GM21723 (cell line): ENCODE data around the gene COMMD9.
"Not testable (repeated sequence)": the region's sequence is repeated elsewhere in the genome, so short reads cannot be mapped to it uniquely, and the experiment has no call there.

ENCODE experiments used
- ATAC-seq: cut with Tn5 transposase; IDR thresholded peaks from one replicate; pipeline ENCODE4 v1.9.1; 2021; ENCODE audit warnings: mild to moderate bottlenecking, moderate library complexity; ENCODE audit not compliant: unreplicated experiment

COMMD9 gene

DNA sequence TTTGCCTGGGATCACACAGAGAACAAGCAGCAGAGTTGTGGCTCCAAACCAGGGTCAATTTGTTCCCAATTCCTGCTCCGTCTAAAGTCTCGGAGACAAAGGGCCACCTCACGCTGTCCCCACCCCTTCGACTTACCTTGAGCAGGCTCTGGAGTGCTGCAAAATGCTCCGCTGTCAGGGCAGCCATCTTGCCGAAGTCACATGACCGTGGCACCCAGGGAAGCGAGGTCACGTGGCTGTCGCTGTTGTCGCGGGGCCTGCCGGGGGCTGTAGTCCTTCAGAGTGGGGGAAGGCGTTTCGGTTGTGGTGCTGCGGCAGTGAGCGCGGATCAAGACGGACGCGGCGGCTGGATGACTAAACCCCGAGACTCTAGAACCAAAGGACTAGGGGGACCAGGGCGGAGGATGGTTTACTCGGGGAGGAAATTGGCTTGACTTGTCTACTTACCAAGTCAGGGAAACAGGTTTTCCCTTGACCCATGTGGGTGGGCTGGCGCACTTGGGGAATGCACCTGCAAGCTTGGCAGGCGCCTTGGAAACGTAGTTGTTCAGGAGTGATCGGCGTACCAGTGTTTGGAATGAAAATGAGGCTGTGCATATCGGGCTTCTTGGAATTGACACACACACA is at the start of gene COMMD9:
Gene COMMD9, minus strand, starts transcription at position 199 of the 627 bp plus-strand sequence. Its CDS starts 12 bp downstream, at position 187.
- peak; percentile 99 for ATAC-seq

DNA sequence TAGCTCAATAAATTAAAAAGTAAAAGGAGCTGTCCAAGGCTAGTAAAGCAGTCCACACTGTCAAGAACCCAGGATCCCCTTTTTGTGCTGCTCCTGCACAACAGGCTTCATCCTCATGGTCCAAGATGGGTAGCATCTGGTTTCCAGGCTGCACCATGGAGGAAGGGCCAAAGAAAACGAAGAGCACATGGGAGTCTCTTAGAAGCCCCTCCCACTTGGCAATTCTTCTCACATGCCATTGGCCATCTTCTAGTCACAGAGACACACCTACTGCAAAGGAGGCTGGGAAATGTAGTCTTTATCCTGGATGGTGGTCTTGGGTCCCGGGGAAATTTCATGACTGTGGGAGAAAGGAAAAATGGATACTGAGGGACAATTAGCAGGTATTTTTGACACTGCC is 44.7 kb upstream of the COMMD9 start:
- ATAC-seq: no peak

GRCh38 chr11:36333468-36333867 is 44.2 kb upstream of the COMMD9 start:
- ATAC-seq: no peak

DNA sequence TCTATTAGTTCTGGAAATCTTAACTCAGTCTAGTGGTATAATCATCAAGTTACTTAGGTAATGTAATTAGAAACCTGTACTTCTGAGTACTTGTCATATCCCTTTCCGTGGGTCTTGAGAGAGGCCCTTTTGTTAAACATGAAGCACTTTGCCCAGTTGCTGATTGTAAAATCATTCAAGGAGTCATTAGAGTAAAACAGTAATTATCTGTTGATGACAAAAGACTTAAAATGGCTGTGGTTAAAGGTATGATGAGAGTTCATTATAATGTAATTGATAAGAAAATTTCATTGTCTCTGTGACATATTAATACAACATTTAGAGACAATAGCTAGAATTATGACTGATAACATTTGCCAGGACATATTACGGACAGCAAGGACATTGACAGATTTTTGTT is 41.2 kb upstream of the COMMD9 start:
- no peak for ATAC-seq

- no peak for ATAC-seq
These were observed 39.9 kb upstream of the COMMD9 start for GRCh38 chr11:36328966-36329673.

DNA sequence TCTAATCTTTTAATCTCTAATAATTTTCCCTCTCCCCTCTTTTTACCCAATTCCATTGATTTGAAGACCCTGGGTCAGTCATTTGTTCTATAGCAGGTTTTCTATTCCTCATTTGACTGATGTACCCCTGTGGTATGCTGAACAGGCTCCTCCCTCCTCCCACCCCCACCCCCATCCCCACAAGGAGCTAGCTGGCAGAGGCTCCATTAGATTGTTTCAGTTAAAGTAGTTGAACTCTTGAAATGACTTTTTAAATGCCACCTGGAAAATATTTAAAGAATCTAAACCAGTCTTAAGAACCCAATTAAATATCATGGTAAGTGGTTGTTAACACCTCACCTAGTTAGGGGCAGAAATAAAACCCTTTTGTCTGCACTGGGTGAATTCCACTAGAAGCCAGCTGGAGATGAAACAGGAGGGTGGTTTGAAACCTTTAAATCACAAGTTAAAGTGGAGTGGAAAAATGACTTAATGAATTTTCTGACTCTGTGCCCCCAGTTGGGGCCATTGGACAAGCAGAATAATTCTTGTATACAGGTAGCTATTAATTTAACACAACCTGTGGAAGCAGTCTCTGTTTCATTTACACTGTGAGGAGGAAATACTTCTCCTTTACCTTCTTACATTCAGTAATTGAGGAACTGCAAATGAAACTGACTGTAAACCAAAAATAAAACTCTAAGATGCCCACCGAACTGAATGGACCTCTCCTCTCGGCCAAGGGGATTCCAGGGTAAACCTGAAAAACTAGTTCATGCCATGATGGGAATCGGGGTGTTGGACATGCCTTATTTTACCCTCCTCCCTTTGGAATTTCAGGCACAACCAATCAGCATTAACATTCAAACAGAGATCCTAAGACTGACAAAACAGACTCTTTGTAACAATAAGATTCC is 37.5 kb upstream of the COMMD9 start:
- ATAC-seq: no peak

DNA sequence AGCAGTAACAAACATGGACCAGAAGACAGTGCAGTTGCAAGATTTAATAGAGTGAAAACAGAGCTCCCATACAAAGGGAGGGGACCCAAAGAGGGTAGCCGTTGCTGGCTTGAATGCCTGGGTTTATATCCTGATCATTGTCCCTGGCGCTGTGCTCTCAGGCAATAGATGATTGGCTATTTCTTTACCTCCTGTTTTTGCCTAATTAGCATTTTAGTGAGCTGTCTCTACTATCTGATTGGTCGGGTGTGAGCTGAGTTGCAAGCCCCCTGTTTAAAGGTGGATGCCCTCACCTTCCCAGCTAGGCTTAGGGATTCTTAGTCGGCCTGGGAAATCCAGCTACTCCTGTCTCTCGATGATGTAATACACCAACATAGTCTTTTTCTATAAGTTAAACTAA is 36.2 kb upstream of the COMMD9 start:
- not testable (repeated sequence) for ATAC-seq

GRCh38 chr11:36324956-36325355 is 35.7 kb upstream of the COMMD9 start:
- ATAC-seq: not testable (repeated sequence)

DNA sequence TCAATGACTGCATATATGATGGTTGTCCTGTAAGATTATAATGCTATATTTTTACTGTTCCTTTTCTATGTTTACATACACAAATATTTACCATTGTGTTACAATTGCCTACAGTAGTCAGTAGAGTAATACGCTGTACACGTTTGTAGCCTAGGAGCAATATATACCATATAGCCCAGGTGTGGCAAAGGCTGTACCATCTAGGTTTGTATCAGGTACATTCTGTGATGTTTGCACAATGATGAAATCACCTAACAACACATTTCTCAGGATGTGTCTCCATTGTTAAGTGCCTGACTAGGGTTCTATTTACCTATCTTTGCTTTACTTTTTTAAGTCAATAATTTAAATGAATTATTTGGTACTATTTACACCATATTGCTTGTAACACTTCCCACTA is 28.8 kb upstream of the COMMD9 start:
- ATAC-seq: no peak

DNA sequence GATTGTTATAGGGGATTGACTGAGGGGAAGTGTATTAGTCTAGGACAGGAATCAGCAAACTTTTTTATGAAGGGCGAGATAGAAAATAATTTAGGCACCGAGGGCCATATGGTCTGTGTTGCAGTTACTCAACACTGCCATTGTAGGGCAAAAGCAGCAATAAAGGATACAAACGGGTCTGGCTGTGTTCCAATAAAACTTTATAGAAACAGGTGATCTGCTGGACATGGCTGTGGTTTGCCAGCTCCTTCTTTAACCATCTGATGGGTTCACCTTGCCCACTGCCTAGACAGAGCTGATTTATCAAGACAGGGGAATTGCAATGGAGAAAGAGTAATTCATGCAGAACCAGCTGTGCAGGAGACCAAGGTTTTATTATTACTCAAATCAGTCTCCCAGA is 26.8 kb upstream of the COMMD9 start:
- ATAC-seq: no peak

- no peak for ATAC-seq
These were observed 25.2 kb upstream of the COMMD9 start for GRCh38 chr11:36314434-36314767.

GRCh38 chr11:36313750-36314433 is 24.7 kb upstream of the COMMD9 start:
- no peak for ATAC-seq

- no peak for ATAC-seq
These were observed 23.6 kb upstream of the COMMD9 start for GRCh38 chr11:36312611-36313472.

GRCh38 chr11:36311926-36312595 is 22.8 kb upstream of the COMMD9 start:
- no peak for ATAC-seq

GRCh38 chr11:36309779-36310178 is 20.6 kb upstream of the COMMD9 start:
- no peak for ATAC-seq

DNA sequence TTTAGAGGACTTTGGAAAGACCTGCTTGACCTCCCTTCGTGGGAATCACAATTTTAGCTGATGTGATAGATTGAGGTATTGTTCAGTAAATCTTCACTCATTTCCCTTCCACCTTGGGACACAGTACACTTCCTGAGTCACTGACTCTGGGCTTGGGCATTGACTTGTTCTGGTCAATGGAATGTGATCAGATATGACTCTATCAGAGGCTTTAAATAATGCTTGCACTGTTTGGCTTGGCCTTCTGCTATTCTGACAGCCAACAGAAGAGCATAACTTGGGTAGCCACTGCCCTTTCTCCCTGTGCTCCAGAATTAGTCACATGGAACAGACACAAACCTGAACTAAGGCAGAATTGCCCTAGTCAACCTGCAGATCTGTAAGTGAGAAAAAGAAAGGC is 19.4 kb upstream of the COMMD9 start:
- no peak for ATAC-seq

DNA sequence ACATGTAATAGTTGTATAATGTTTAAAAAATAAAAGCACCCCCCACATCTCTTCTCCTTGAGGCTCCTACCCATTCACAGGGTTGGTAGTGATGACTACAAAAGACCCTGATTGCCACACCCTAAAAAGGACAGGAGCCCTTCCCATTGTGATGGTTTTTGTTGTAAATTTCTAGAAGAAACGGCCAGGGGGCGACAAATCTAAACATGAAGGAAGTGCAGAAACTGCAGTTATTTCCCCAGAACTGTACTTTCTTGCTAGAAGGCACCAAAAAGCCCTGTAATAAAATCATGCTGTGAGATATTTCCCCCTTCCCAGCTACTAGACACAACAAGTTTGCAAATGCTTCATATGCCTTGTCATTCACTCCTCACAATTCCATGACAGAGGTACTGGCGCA is 17.7 kb upstream of the COMMD9 start:
- peak; percentile 67 for ATAC-seq

- no peak for ATAC-seq
These were observed 15.8 kb upstream of the COMMD9 start for GRCh38 chr11:36305047-36305446.

GRCh38 chr11:36304351-36304750 is 15.1 kb upstream of the COMMD9 start:
- ATAC-seq: no peak

- ATAC-seq: no peak
These were observed 11.4 kb upstream of the COMMD9 start for GRCh38 chr11:36300650-36301049.
